H1 (cell line): Measurements from ENCODE around the gene APOC1. TPM values are rescaled to one million over a fixed set of nuclear protein-coding genes. Genes with fewer than 3 reads are reported as not detected.

ENCODE experiments used
- CTCF ChIA-PET: fragments of 300-600 bp; sonication (Branson Sonifier 250); formaldehyde crosslinking; loops from one replicate; lab custom pipeline; 2021; ENCODE audit not compliant: partially characterized antibody; lab: Charles Lee
- POLR2A ChIA-PET: fragments of 300-600 bp; sonication (Branson Sonifier 250); formaldehyde crosslinking; loops from one replicate; lab custom pipeline; 2021; ENCODE audit warnings: inconsistent platforms; ENCODE audit not compliant: partially characterized antibody; lab: Charles Lee
- DNase-seq, 2 experiments: peaks; one replicate each; pipeline versions ENCODE4 v3.0.0 to v3.0.0-alpha.2; 2010 to 2022; ENCODE audit warnings: low spot score in 2 of 2, low read depth in 1 of 2, mixed read lengths in 1 of 2
- FAIRE-seq: peaks from 2 replicates; lab custom pipeline; 2011; peaks lifted over from hg19 to GRCh38; lab: Jason Lieb, UNC
- H2AFZ ChIP-seq: 2 replicates; pipeline ENCODE4 v1.8.1; 2012; ENCODE audit warnings: low read length, inconsistent platforms
- H2AK5ac ChIP-seq: 2 replicates; pipeline ENCODE4 v1.6.1; 2013; ENCODE audit warnings: low read depth, low read length
- H2BK120ac ChIP-seq: replicated peaks from 2 replicates; pipeline ENCODE3; 2013; ENCODE audit warnings: low read depth, low read length, inconsistent platforms
- H2BK12ac ChIP-seq: 2 replicates; pipeline ENCODE4 v1.6.1; 2013; ENCODE audit warnings: low read depth, low read length
- H2BK15ac ChIP-seq: 2 replicates; pipeline ENCODE4 v1.6.1; 2013; ENCODE audit warnings: low read length
- H2BK20ac ChIP-seq: 2 replicates; pipeline ENCODE4 v1.6.1; 2013; ENCODE audit warnings: low read length
- H2BK5ac ChIP-seq: 2 replicates; pipeline ENCODE4 v1.6.1; 2013; ENCODE audit warnings: low read depth, low read length
- H3K14ac ChIP-seq: 2 replicates; pipeline ENCODE4 v1.6.1; 2013; ENCODE audit warnings: inconsistent platforms; ENCODE audit not compliant: insufficient read length
- H3K18ac ChIP-seq: 2 replicates; pipeline ENCODE4 v1.6.1; 2013; ENCODE audit warnings: low read length; ENCODE audit errors: extremely low read depth
- H3K23ac ChIP-seq: 2 replicates; pipeline ENCODE4 v1.6.1; 2013; ENCODE audit warnings: inconsistent platforms; ENCODE audit not compliant: insufficient read length
- H3K23me2 ChIP-seq: 2 replicates; pipeline ENCODE4 v1.6.1; 2013; ENCODE audit warnings: low read depth, low read length
- H3K27ac ChIP-seq: 2 replicates; pipeline ENCODE4 v1.6.1; 2011; ENCODE audit warnings: low read depth, low read length, inconsistent platforms
- H3K27me3 ChIP-seq, 4 experiments: replicated peaks in 1 of 4; 1 replicate in 1 of 4; 2 replicates in 3 of 4; pipeline versions ENCODE4 v1.6.1 to v1.8.1; 2011 to 2013; ENCODE audit warnings: low read length in 3 of 4, mild to moderate bottlenecking in 3 of 4, inconsistent platforms in 2 of 4, mixed read lengths in 2 of 4, moderate library complexity in 1 of 4; ENCODE audit not compliant: control insufficient read depth in 3 of 4, insufficient read depth in 3 of 4; ENCODE audit errors: extremely low read depth in 1 of 4
- H3K36me3 ChIP-seq, 4 experiments: 2 replicates each; pipeline versions ENCODE4 v1.6.1 to v1.8.1; 2011 to 2013; ENCODE audit warnings: mild to moderate bottlenecking in 4 of 4, low read length in 3 of 4, moderate library complexity in 2 of 4, control low read depth in 1 of 4, inconsistent platforms in 1 of 4; ENCODE audit not compliant: insufficient read depth in 4 of 4, control insufficient read depth in 2 of 4
- H3K4ac ChIP-seq: replicated peaks from 2 replicates; pipeline ENCODE3; 2013; ENCODE audit warnings: low read length, low read depth, mixed read lengths, inconsistent platforms; ENCODE audit not compliant: insufficient read length
- H3K4me1 ChIP-seq, 4 experiments: replicated peaks in 1 of 4; 1 replicate in 1 of 4; 2 replicates in 3 of 4; pipeline versions ENCODE4 v1.6.1 to v1.8.1; 2011 to 2013; ENCODE audit warnings: low read length in 3 of 4, inconsistent platforms in 2 of 4, mixed read lengths in 1 of 4; ENCODE audit not compliant: insufficient read depth in 4 of 4, control insufficient read depth in 3 of 4
- H3K4me2 ChIP-seq, 2 experiments: 2 replicates each; pipeline versions ENCODE4 v1.6.1 to v1.8.1; 2011 to 2013; ENCODE audit warnings: low read depth in 2 of 2, low read length in 2 of 2, control low read depth in 1 of 2, inconsistent platforms in 1 of 2, mild to moderate bottlenecking in 1 of 2; ENCODE audit not compliant: insufficient read depth in 1 of 2
- H3K4me3 ChIP-seq, 4 experiments: fragments of 200-600, 300-600 bp in 1 of 4; sonication (generic), shearing (Covaris generic), sonication (Bioruptor Twin) in 1 of 4; 2 replicates each; pipeline versions ENCODE4 v1.5.1 to v1.8.1; 2011 to 2016; ENCODE audit warnings: low read length in 4 of 4, low read depth in 3 of 4, control low read depth in 2 of 4, inconsistent platforms in 2 of 4, mild to moderate bottlenecking in 2 of 4, mixed read lengths in 1 of 4, moderate library complexity in 1 of 4; ENCODE audit not compliant: insufficient read depth in 2 of 4; ENCODE audit errors: extremely low read depth in 1 of 4
- H3K56ac ChIP-seq: replicated peaks from 2 replicates; pipeline ENCODE3; 2013; ENCODE audit warnings: low read depth, mild to moderate bottlenecking, mixed read lengths, low read length, inconsistent platforms; ENCODE audit not compliant: insufficient read length
- H3K79me1 ChIP-seq: 2 replicates; pipeline ENCODE4 v1.6.1; 2013; ENCODE audit warnings: low read depth, low read length, control low read depth
- H3K79me2 ChIP-seq, 2 experiments: 2 replicates each; pipeline versions ENCODE4 v1.6.1 to v1.8.1; 2012 to 2013; ENCODE audit warnings: low read length in 2 of 2, mild to moderate bottlenecking in 2 of 2, inconsistent platforms in 1 of 2; ENCODE audit not compliant: insufficient read depth in 2 of 2, control insufficient read depth in 1 of 2
- H3K9ac ChIP-seq, 4 experiments: replicated peaks in 1 of 4; 1 replicate in 1 of 4; 2 replicates in 3 of 4; pipeline versions ENCODE4 v1.6.1 to v1.8.1; 2011 to 2013; ENCODE audit warnings: low read depth in 3 of 4, low read length in 3 of 4, control low read depth in 2 of 4, mild to moderate bottlenecking in 2 of 4, moderate library complexity in 2 of 4, inconsistent platforms in 1 of 4; ENCODE audit errors: extremely low read depth in 1 of 4
- H3K9me3 ChIP-seq, 2 experiments: 2 replicates each; pipeline versions ENCODE4 v1.6.1 to v1.8.1; 2012 to 2013; ENCODE audit warnings: mild to moderate bottlenecking in 2 of 2, moderate library complexity in 2 of 2, control low read depth in 1 of 2, inconsistent platforms in 1 of 2, low read depth in 1 of 2, low read length in 1 of 2, mixed read lengths in 1 of 2; ENCODE audit not compliant: insufficient read depth in 2 of 2
- H4K20me1 ChIP-seq, 2 experiments: replicated peaks in 1 of 2; 2 replicates each; pipeline versions ENCODE3 to v1.8.1; 2011 to 2013; ENCODE audit warnings: inconsistent platforms in 2 of 2, low read length in 2 of 2, mild to moderate bottlenecking in 1 of 2; ENCODE audit not compliant: insufficient read depth in 2 of 2, control insufficient read depth in 1 of 2
- H4K5ac ChIP-seq: 2 replicates; pipeline ENCODE4 v1.6.1; 2013; ENCODE audit warnings: low read length, low read depth, mixed read lengths, inconsistent platforms; ENCODE audit not compliant: insufficient read length
- H4K8ac ChIP-seq: 2 replicates; pipeline ENCODE4 v1.8.0; 2013; ENCODE audit warnings: mild to moderate bottlenecking, moderate library complexity, low read length, inconsistent platforms; ENCODE audit not compliant: insufficient read depth; ENCODE audit errors: extremely low read depth
- H4K91ac ChIP-seq: replicated peaks from 2 replicates; pipeline ENCODE3; 2013; ENCODE audit warnings: low read length, mixed read lengths, inconsistent platforms; ENCODE audit not compliant: insufficient read length
- FOSL1 ChIP-seq: IDR thresholded peaks from 2 replicates; pipeline ENCODE4 v1.6.1; 2011; ENCODE audit warnings: mild to moderate bottlenecking, low read depth, low read length, moderate library complexity; ENCODE audit not compliant: insufficient read depth
- SIX5 ChIP-seq: IDR thresholded peaks from 2 replicates; pipeline ENCODE4 v1.6.1; 2011; ENCODE audit warnings: mild to moderate bottlenecking, low read depth, low read length
- SUZ12 ChIP-seq: fragments of 200-600 bp; sonication (generic); IDR thresholded peaks from 2 replicates; pipeline ENCODE4 v1.6.1; 2012; ENCODE audit warnings: mild to moderate bottlenecking, inconsistent platforms, low read length, moderate library complexity, mixed read lengths
- TEAD4 ChIP-seq: IDR thresholded peaks from 2 replicates; pipeline ENCODE4 v1.6.1; 2012; ENCODE audit warnings: low read depth, low read length, inconsistent platforms, mixed read lengths
- WGBS, 2 experiments: shearing (Covaris generic) in 1 of 2; methylation state at CpG; one replicate each; pipeline versions ENCODE4 v1.1.6 to v1.1.7; 2013 to 2015; ENCODE audit warnings: low lambda C conversion rate in 2 of 2, mixed read lengths in 2 of 2, inconsistent platforms in 1 of 2, low coverage in 1 of 2, missing lambda C conversion rate in 1 of 2; ENCODE audit not compliant: insufficient replicate concordance in 2 of 2, insufficient coverage in 1 of 2, insufficient read length in 1 of 2; ENCODE audit errors: extremely low coverage in 1 of 2, missing lambda C conversion rate in 1 of 2; 5-methylcytosine and 5-hydroxymethylcytosine counted together
- polyA plus RNA-seq, 7 experiments: library from polyadenylated mRNA; depleted of rRNA in 3 of 7; stranded (reverse) in 5 of 7; unstranded in 2 of 7; fragments of >200 nt in 5 of 7; fragments of 200-250 nt in 2 of 7; gene quantifications; 1 replicate in 5 of 7; 2 replicates in 1 of 7; 4 replicates in 1 of 7; pipeline versions ENCODE4 v1.2.1 to v1.2.3, GENCODE V29; 2011 to 2013; ENCODE audit warnings: missing spikeins in 2 of 7, mixed read lengths in 2 of 7
- total RNA-seq: library from RNA; stranded (reverse); fragmentation: NEBNext Ultra II Directional; extraction: Animal tissue kit (Norgen Biotek cat#: 25700); gene quantifications from 2 replicates; pipeline ENCODE4 v1.2.1, GENCODE V29; 2021
- TF ChIP-seq, protein P1 (sequence below): IDR thresholded peaks from 2 replicates; pipeline ENCODE4 v1.6.1; 2011; ENCODE audit warnings: low read length, improper control_type of control experiment
- TF ChIP-seq, protein P2 (sequence below): IDR thresholded peaks from 2 replicates; pipeline ENCODE4 v1.6.1; 2011; ENCODE audit warnings: low read depth, mild to moderate bottlenecking, low read length; ENCODE audit not compliant: insufficient read depth

APOC1 gene
- total and polyA plus RNA-seq, 2 of the 8 experiments (the other 6 are each of a cell fraction or from before 2014, with no cell fraction given), result 55.8 to 78.2 TPM

DNA sequence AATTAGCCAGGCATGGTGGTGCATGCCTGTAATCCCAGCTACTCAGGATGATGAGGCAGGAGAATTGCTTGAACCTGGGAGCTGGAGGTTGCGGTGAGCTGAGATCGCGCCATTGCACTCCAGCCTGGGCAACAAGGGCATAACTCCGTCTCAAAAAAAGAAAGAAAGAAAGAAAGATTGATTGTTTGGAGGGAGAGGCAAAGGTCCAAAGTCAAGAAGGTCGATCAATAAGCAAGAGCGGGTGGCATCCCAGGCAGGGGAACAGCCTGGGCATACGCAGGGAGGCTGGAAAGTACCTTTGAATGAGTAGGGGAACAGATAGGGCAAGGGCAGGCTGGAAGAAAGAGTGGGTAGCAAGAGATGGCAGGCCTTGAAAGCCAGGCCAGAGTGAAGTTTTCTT lies 15.7 kb downstream of the APOC1 start:
- Histone ChIP-seq H3K23ac (no peak overlapping the region), H3K79me1 (no peaks in the 10 kb centered on the region), H4K5ac (no peak overlapping the region), H3K79me2 (no peaks in the 10 kb centered on the region), H2BK120ac (no peak overlapping the region), H2BK15ac (no peak overlapping the region), H3K27ac (no peak overlapping the region), H3K4me1 (peaks cover 0 to 5% (median 0%) of the 10 kb centered on the region in 4 experiments; a peak in 2 of 7 replicates), H3K27me3 (peaks cover 0 to 1% (median 0%) of the 10 kb centered on the region in 4 experiments; a peak in 1 of 7 replicates), H3K56ac (no peak overlapping the region), H2BK20ac (no peak overlapping the region), H3K9ac (no peak overlapping the region), H3K4ac (no peak overlapping the region), H3K9me3 (no peaks in the 10 kb centered on the region), H3K4me3 (no peak overlapping the region), H4K20me1 (no peaks in the 10 kb centered on the region), H3K18ac (no peak overlapping the region), H3K23me2 (no peaks in the 10 kb centered on the region)
- 90% methylated on average over 7 of the region's 7 CpGs; no CpG with 5 or more reads in 1 of the 2 experiments for WGBS, 2 experiments
- TF ChIP-seq, protein P1, sequence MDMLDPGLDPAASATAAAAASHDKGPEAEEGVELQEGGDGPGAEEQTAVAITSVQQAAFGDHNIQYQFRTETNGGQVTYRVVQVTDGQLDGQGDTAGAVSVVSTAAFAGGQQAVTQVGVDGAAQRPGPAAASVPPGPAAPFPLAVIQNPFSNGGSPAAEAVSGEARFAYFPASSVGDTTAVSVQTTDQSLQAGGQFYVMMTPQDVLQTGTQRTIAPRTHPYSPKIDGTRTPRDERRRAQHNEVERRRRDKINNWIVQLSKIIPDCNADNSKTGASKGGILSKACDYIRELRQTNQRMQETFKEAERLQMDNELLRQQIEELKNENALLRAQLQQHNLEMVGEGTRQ, result no peak
- TF ChIP-seq, protein P2, sequence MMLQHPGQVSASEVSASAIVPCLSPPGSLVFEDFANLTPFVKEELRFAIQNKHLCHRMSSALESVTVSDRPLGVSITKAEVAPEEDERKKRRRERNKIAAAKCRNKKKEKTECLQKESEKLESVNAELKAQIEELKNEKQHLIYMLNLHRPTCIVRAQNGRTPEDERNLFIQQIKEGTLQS, result no peak
- TF ChIP-seq FOSL1 (no peak), TEAD4 (no peak), SUZ12 (no peak), SIX5 (no peak)
- TF ChIP-seq, all 59 proteins: peak for 0
- Histone ChIP-seq H2AFZ (no peak overlapping the region), H2BK12ac (no peak overlapping the region), H4K91ac (no peak overlapping the region), H3K14ac (no peak overlapping the region), H2BK5ac (no peak overlapping the region), H2AK5ac (no peak overlapping the region), H3K36me3 (no peaks in the 10 kb centered on the region), H4K8ac (no peak overlapping the region), H3K4me2 (no peak overlapping the region)
- FAIRE-seq (no peak), DNase-seq (no peak)
- ChIA-PET POLR2A (no interaction called here), CTCF (interaction anchor here (1.6 to 1.8 kb wide), 2 partner anchors 22 to 23 kb away, joined by 4 to 6 read pairs; no protein-coding TSS in a partner anchor)
